NOMO-1 (cell line): Measurements from ENCODE around the gene PEAK3.

Experiments
- DNase-seq, 2 experiments: peaks; one replicate each; lab custom pipeline; 2025; ENCODE audit not compliant: unreplicated experiment in 2 of 2; lab: John Stamatoyannopoulos, UW

PEAK3 gene

DNA sequence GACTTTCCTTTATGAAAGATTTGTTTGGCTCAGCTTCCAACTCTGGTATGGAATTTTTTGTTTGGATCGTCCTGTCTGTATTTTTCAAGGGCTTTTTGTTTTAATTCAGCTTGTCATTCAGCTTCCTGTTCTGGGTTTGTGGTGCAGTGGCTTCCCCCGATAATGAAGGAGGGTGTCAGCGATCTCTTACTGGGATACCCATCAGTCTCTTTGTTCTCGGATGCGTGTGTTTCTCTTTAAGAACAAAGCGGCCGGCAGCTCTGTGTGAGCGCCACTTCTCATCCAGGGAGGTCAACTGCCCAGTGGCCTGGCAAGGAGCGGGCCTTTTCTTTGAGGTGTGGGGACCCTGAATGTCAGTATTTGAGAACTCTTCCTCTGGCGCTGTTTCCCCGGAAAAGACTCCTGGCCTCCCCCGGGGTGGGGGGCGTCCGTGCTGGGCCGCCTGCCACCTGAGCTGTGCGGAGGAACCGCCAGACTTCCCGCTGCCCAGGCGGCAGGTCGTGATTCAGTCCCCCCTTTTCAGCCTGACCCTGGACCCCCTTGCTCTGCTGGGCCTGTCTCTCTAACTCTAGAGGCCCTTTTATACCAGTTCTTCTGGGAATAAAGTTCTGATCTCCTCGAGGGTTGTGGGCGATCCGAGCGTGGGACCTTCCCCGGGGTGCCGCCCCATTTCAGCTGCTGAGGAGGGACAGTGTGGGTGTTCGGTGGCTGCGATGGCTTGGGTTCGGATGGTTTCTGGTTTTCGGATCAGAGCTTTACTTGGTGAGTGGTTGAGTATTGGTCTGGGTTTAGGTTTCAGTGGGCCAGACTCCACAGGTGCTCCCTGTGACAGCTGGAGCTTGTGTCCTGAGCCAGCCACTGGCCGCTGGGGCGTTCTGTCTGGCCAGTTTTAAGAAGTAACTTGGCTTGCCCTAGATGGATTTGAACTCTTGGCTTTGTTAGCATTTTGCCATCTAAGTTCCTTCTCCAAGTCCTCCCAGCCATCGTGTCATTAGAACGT lies 41.9 kb downstream of the PEAK3 start:
- no peak for DNase-seq

DNA sequence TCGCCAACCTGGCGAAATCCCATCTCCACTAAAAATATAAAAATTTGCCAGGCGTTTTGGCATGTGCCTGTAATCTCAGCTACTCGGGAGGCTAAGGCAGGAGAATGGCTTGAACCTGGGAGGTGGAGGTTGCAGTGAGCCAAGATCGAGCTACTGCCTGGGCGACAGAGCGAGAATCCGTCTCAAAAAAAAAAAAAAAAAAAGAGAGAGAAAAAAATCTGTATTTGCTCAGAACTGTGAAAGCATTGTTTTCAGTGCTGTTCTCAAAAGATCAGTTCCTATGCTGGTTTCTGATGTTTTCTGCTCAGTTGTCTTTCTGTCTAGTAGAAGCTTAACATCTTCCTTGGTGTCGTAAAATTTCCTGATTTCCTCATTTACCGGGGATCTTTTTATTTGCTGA lies 42.8 kb downstream of the PEAK3 start:
- DNase-seq, result no peak

DNA sequence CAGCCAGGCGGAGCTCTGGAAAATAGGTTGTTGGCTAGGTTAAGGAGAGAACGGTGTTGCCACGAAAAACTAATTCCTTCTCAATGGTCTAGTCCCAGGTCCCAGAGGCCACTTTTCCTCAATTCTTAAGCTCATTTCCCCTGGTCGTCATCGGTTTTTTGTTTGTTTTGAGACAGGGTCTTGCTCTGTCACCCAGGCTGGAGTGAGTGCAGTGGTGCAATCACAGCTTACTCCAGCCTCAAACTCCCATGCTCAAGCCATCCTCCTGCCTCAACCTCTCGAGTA lies 44.2 kb downstream of the PEAK3 start:
- no peak for DNase-seq

DNA sequence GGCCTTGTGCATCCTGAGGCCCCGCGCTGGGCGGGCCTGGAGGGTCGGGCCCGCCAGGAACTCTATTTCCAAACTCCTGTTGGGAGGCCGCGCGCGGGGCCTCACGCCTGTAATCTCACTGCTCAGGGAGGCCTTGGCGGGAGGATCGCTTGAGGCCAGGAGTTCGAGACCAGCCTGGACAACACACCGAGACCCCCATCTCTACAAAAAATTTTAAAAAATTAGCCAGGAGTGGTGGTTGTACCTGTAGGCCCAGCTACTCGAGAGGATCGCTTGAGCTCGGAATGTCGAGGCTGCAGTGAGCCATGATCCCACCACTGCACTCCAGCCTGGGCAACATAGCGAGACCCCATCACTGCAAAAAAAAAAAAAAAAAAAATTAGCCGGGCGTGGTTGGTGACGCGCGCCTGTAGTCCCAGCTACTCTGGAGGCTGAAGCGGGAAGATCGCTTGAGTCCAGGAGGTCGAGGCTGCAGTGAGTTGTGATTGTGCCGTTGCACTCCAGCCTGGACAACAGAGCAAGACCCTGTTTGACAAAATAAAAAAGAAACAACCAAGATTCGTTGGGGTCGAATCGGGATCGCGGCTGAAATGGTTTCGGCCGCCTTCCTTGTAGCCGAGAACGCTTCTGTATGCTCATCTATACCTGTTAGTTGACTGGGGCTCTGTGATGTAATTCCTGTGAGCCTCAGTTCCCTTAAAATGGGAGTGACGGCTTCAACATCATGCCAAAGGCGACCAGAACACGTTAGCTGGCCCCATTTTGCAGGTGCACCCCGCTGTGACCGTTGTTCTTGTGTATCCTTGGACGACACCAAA lies 44.7 kb downstream of the PEAK3 start:
- no peak for DNase-seq

DNA sequence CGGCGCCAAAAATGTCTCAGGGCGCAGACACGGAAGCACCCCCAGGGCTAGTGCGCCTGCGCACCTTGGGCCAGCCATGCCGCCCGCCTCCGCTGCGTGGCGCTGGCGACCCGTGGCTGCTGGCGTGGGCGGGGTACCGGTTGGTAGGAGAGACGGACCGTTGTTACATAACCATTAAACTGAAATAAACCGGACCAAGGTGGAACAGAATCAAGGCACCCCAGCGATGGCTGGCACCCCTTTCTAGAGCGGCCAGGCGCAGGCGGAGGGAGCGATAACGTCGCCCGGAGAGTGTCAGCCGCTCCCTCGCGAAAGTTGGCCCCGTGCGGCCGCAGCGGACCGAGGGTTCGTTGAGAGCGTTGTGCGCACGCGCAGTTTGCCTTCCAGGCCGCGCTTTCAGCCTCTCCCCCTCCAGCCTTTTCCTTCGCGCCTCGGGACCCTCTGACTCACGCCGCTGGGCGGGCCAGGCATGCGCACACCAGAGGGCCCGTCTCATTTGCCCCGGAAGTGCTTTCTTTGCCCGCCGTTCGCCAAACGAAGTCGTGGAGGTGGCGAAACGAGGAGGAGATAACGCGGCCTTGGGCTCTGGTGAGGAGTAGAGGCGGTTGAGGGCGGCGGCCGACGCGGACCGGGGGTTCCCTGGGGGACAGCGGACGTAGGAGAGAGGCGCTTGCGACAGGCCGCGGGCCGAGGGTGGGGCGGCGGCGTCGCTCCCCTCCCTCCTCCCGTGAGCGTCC lies 45.5 kb downstream of the PEAK3 start, which contains the start of the genes PLEKHJ1 and SF3A2:
PLEKHJ1 (minus strand) TSS at position 16 of the 737 bp plus-strand sequence. CDS start 81 bp downstream, outside the sequence.
SF3A2 (plus strand) TSS at position 511 of the 737 bp plus-strand sequence. CDS start 6,595 bp downstream, outside the sequence.
- DNase-seq, result peak; percentile 95 to 99

DNA sequence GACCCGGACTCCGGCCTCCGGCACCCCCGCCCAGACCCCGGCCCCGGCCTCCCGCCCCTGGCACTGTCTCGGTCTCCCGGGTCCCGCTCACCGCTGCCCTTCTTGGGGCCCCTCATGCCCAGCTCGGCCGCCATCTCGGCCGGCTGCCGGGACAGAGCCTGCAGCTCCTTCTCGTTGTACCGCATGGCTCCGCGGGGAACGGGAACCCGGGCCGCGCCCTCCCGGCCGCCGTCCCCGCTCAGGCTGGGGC lies 46.0 kb downstream of the PEAK3 start:
- no peak for DNase-seq

DNA sequence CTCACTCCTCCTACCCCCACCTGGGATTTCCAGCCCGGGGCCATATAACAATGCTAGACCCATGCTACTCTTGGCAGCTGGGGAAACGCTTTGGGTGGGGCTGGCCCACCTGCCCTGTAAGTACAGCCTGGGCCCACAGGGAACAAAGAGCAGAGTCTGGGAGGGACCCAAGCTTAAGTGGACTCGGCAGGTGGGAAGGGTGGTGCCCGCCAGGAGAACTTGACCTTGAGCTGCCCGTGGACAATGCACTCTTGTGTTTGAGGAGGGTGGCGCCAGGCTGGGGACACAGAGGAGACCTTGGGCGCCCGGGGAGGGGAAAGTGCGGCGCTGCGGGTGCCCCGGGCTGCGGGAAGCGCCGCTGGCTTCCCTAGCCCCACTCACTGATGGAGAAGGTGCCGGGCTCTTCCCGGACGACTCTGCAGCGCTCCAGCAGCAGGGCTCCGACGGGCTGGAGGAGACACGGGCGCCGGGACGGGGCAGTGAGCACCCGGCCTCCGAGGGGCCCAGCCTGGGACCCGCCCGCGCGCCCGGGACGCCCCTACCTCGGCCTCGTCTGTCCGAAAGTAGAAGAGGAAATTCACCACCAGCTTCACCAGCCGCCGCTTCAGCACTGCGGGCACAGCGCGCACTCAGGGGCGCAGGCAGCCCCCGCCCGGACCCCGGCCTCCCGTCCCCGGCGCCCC lies 46.5 kb downstream of the PEAK3 start:
- DNase-seq, result no peak

DNA sequence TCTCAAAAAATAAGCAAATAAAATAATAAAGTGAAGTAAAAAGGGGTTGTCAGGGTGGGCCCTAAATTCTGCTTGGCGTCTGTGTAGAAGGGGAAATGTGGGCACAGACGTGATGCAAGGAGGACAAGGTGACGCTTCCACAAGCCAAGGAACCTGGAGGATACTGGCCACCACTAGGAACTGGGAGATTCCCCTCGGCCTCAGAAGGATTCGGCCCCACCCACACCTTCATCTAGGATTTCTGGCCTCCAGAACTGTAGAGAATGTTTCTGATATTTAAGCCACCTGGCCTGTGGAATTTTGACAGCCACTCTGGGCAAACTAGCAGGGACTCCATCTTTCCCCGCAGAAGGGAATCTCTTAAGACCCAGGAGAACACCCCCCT lies 47.0 kb downstream of the PEAK3 start:
- DNase-seq, result no peak

DNA sequence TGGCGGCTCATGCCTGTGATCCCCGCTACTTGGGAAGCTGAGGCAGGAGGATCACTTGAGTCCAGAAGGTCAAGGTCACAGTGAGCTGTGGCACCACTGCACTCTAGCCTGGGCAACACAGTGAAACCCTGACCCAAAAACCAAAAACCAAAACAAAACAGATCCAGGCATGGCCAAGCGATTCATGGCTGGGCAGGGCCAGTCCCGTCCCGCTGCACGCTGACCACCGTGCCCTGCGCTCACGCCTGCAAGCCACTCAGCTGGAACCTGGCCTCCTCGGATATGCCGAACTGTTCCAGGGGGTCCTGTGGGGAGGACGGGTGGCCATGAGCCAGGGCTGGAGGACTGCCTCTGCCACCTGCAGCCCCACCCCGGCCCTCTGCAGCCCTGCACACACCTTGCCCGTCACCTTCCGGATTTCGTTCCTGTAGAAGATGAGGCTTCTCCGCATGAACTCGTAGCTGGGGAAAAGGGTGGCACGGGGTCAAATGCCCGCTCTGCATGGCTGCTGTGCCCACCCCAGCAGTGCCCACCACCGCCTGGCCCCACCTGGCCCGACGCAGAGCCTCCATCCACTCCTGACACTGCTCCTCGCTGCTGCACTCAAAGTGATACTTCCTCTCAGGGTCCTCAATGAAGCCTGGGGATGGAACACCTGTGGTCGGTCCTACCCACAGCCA lies 48.2 kb downstream of the PEAK3 start:
- no peak for DNase-seq

DNA sequence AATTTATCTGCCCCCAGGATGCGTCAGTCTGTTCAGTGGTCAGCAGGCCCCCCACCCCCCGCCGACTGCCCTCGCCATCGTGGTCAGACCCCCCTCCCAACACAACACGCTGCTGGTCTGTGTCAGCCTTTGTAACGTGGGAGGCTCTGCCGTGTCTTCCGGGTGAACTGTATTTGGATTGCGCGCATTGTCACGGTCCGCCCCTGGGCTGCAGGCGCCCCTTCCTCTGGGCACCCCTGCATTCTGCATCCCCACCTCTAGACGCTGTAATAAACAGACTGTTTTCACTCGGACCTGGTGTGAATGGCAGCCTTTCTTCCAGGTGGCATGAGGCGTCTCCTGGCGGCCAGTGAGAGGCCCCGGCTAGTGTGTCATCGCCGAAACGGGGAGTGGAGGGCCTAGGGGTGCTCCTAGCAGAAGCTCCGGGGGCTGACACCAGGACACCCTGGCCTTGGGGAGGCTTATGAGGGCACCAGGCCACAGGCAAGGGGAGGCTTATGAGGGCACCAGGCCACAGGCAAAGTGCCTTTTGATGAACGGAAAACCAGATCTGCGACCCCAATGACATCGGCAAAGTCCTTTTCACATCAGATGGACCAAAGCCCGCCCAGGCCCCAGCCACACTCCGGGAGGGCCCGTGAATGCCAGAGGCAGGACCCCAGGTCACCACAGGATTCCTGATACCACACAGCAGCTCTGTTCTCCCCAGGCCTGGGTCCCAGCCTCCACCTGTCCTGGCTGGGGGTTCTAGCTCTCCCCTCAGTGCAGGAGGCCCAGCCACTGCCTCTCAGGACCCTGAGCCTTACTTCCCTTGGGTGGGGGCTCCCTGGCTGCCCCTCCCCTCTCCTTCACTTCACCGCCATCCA lies 49.5 kb downstream of the PEAK3 start:
- DNase-seq, result no peak

DNA sequence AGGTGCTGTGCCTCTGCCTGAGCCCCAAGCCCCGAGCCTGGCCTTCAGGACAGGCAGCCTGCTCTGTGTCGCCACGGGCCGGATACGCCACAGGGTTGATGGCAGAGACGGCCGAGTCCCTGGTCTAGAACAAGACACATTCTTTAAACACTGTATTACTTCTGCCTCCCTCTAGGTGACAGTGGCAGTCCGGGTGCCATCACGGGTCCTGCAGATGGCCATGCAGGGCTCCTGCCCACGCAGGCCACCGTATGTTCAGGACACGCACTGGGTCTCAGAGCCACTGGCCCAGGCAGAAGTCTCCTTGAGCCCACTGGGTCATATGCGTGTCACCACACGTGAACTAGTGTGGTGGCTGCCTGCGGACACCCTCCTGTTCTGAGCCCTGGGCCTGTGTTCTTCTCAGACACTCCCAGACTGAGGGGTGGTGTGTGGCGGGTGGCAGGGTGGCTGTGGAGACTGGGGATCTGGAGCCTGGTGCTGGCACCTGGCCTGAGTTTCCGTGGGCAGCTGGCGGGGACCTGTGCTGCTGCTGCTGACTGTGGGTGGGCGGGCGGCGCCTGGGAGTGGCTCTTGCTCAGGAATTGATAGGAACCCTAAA lies 50.3 kb downstream of the PEAK3 start:
- DNase-seq, result no peak

DNA sequence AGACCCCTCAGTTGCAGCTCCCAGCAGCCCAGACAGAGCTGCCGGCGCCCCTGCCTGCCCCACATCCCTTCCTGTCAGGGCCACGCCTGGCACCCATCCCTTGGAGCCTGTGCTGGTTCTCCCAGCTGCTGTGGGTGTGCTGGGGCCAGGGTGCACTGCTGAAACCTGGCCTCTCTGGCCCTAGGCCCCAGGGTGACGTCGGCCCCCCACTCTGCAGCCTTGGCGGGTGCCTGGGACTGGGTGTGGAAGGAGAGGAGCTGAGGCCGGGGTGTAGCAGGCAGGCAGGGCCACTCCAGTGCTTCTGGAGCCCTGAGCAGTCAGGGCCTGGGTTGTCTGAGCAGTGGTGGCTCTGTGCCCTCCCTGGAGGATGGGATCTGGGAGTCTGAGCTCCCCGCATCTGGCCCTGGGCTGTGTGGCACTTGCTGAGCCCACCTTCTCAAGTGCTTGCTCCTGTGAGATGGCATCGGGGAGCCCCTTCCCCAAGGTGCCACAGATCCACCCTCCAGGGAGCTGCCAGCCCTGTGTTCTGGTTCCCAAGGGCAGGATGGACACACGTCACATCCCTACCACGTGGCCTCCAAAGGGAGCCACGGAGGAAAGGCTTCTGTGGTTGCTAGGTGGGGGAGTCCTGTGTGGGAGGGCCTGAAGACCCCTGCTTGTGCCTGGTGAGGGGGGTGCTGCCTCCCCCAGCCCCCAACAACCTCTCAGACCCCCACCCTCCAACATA lies 51.0 kb downstream of the PEAK3 start:
- no peak for DNase-seq

DNA sequence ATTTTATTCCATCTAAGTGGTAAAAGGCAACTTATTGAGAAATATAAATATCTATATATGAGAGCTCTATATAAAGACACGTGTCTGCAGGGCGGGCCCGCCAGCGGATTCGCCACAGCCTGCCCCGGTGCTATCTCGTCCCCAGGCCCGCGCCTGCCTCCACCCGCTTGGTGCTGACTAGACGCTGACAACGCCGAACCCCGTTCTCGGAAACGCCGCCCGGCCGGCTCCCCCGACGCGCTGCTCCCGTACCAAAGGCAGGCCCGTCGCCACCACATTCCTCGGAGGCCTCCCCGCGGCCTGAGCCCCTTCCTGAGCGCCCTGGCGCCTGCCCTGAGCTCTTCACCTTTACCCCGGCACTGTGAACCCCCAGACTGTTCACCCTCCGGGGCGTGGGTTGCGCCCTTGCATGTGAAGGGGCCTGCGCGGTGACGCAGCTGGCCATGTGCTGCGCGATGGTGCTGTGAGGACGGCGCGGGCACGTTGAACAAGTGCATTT lies 51.9 kb downstream of the PEAK3 start:
- DNase-seq, result no peak

DNA sequence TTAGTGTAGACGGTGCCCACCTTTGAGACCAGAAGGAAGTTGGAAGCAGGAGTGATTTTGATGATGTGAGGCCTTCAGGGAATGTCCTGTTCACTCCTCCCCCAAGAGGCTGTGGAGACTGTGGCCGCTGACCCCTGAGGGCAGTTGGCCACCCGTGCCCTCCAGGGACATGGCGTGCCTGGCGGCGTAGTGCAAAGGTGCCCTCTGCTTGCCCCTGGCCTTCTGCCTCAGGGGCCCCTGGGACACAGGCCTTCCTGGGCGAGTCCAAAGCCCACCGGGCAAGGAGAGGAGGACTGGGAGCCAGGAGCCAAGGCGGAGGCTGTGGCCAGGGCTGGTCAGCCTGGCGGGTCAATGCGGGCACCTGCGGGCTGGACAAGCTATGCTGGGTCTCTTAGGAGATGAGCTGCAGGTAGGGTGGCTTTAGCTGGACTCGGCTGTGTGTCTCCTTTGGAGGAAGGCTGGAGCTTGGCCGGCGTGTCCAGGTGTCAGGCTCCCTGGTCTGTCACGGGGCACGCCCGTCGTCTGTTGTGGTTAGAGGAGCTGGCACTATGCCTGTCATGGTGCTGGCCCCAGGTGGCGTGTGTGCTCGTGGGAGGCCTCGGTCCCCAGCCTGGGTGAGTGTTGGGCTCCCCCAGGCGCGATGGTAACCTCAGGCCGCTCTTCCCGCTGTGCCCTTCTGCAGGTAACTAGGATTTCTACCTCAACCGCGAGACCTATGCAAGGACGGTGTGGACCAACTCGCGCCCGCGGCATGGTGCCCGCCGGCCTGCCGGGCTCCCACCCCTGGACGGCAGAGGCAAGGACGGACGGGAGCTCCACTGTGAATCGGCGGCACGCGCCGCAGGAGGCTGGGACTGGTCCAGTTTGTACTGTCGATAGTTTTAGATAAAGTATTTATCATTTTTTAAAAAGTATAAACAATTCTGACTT lies 52.6 kb downstream of the PEAK3 start:
- DNase-seq, result no peak

DNA sequence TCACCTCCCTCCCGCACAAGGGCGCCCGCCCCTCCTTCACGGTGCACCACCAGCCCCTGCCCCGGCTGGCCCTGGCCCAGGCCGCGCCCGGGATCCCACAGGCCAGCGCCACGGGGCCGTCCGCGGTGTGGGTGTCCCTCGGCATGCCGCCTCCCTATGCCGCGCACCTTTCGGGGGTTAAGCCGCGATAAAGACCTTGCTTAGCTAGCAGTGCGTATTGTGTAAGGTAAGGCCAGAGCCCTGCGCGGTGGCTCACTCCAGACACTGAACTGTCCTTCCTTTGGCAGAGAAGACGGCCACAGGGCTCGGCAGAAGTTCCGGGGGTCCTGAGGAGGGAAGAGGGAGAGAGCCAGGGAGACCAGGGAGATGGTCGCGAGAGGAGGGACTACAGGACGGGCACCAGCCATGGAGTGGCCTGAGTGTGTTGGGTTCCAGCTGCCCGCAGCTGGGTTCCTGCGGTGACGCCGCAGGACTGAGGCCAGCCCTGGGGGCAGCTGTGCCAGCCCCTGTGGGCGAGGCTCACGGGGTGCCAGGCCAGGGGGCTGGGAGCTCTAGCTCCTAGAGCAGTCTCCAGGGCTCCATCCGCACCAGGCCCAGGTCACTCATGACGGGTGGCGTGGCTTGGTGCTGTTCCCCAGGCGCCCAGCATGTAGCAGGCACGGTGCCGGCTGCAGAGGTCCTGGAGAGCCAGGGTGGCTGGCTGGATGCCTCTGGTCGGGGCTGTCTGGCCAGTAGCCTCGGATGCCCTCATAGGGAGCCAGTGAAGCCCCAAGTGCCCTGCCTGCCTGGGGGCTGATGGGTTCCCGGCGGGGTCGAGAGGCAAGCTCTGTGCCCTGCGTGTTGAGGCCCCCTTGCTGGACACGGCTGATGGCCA lies 53.6 kb downstream of the PEAK3 start:
- no peak for DNase-seq
